GM21825 (cell line): ENCODE data around the gene PARK7.
"Not testable (repeated sequence)": the region's sequence is repeated elsewhere in the genome, so short reads cannot be mapped to it uniquely, and the experiment has no call there.

ENCODE experiments used
- ATAC-seq: cut with Tn5 transposase; IDR thresholded peaks from one replicate; pipeline ENCODE4 v1.9.1; 2021; ENCODE audit warnings: mild to moderate bottlenecking, moderate library complexity; ENCODE audit not compliant: unreplicated experiment

The PARK7 gene

DNA sequence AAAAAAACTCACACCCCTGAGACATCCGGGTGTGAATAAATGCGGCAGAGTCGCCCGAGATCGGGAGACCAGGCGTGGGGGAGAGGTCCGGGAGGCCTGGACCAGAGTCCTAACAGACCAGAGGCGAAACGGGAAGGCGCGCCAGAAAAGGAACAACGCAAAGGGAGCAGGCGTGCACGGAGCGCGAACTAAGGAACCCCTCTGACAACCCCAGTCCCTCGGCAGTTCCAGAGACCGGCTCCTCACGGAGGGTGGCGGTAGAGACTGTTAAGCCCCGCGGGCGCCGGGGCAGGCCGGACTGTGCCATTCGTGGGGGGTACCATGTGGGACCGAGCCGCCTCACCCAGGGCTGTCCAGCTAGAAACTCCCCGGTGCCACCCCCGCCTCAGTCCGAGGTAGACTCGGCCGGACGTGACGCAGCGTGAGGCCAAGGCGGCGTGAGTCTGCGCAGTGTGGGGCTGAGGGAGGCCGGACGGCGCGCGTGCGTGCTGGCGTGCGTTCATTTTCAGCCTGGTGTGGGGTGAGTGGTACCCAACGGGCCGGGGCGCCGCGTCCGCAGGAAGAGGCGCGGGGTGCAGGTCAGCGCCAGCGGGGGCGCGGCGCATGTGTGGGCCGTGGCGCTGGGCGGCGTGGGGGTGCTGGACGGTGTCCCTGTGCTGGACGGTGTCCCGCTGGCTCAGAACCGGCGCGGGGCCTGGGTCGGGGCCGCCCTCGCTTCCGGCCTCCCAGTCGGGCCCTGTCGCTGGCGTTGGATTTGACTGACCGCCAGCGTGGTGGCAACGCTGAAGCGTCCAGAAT is at the start of gene PARK7:
Gene PARK7 (plus strand): TSS at position 496 of the 798 bp plus-strand sequence. CDS start 1,075 bp downstream, outside the sequence.
- peak; percentile 96 for ATAC-seq

DNA sequence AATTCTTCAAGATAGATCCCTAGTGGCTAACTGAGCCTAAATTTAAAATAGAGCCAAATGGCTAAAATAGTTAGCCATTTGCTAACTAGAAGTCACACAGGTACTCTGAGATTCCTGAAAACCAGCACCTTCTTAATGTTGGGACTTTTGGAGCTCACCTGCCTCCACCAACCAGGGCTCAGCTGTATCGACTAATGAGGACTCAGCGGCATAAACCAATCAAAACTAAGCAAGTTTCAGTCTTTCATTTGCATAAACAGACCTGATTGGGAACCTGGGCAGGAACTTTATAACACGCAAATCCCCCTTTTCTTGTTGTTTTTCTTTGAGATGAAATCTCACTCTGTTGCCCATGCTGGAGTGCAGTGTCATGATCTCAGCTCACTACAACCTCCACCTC is 49.4 kb upstream of the PARK7 start:
- no peak for ATAC-seq

DNA sequence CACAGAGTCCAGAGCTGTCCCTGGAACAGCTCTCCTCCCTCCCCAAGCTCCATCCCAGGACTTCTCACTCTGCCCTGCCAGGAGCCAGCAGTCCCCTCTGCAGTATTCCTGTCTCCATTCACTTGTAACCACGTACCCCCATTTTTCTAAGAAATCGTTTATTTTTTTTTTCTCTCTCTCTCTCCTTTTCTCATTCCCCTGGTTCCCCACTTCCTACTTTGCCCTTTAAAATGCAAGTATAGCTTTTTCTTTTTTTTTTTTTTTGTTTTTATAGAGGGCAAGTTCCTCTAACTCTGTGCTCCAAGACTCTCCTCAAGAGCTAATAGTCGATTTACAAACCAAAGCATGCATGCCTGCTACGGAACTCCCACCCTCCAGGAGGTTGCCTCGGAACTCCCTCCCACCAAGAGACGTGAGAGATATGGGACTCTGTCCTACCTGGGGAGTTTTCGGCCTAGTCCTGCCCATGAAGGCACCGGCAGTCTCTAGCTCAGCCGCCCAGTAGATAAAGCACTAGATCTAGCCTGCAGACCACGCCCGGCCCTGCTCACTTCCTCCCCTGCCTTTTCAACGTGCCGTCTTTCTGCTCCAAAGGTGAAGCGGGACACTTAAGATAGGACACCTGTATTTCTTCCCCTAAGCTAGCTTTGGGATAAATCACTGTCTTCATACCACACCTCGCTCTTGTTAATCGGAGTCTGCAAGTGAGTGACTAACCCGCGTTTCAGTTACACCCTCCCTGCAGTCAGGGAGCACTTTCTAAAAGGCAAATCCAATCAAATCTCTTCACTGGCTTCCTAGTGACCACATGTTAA is 48.6 kb upstream of the PARK7 start:
- no peak for ATAC-seq

DNA sequence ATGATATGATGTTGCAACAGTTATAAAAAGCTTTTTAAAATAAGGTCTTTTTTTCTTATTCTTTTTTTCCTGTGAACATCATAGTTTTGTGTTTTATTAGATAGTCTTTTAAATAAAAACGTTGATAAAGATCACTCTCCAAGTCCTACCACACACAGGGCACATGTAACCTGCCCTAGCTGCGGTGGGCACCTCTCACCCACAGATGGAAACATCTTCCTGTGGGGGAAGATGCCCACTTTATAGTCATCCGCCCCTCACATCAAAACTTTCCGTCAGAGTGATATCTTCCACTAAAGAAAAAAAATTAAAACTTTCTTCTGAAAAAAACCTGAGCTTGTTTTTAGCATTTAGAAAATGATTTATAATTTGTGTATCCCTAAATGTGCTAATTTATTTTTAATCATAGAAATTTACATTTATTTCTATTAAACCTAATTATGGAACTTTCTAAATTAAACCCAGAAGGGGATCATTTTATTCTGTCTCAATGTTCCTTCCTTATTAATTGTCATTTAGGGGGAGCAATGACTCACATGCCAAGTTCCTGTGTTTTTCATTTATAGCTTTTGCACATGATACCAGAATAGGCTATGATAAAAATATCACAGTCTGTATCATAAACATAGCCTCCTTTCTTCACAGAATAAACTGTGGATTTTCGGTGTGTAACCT is 45.5 kb upstream of the PARK7 start:
- no peak for ATAC-seq

DNA sequence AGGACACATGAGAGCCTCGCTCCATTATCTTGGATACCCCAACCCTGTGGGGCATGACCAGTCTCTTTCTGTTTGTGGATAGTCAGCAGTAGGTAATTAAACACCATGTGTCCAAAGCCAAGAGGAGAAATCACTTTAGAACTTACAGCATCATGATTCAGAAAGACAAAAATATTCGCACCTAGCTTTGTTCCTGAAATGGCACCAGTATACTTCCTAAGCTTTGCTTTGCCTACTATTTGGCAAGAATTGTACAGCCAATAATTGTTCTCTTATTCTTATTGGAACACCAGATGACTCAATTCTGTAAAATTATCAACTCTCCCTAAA is 45.0 kb upstream of the PARK7 start:
- ATAC-seq = no peak

DNA sequence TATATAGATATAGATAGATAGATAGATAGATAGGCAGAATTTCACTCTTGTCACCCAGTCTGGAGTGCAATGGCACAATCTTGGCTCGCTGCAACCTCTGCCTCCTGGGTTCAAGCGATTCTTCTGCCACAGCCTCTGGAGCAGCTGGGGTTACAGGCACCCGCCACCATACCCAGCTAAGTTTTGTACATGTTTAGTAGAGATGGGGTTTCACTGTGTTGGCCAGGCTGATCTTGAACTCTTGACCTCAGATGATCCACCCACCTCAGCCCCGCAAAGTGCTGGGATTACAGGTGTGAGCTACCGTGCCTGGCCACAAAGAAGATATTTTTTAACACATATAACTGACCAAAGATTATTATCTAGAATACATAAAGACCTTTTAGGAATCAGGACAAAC is 43.5 kb upstream of the PARK7 start:
- not testable (repeated sequence) for ATAC-seq

DNA sequence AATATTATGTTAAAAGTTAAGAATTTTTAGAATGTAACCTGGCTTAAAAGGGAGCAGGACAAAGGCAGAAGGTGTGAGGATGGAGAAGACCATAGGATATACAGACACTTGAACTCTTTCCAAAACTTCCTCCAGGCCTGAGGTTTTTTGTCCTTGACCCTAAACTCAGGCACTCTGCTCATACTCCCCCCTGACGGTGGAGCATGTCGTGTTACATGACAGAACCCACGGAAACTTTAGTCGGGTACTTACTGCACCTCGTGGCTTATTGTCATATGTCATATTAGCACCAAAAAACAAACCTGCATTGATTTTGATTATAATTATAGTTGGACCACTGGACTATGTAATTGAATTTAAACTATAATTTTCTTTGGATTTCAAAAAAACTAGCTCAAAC is 41.6 kb upstream of the PARK7 start:
- no peak for ATAC-seq

DNA sequence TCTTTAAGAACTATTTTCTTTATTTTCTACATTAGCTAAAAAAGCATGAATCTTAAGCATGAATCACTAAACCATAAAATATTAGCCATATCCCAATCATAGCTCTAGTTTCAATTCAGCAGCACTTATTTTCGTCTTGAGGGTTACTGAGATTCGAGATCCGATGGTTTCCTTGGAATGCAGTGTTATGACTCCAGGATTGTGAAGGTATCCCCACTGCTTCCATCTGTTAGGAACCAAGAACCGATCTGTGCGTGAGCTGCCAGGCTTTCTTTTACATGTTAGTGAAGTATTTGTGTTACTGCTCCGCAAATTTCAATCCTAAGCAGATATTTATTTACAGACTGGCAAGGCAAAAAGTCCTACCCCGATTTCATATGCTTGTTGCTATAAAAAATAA is 39.7 kb upstream of the PARK7 start:
- ATAC-seq = no peak

DNA sequence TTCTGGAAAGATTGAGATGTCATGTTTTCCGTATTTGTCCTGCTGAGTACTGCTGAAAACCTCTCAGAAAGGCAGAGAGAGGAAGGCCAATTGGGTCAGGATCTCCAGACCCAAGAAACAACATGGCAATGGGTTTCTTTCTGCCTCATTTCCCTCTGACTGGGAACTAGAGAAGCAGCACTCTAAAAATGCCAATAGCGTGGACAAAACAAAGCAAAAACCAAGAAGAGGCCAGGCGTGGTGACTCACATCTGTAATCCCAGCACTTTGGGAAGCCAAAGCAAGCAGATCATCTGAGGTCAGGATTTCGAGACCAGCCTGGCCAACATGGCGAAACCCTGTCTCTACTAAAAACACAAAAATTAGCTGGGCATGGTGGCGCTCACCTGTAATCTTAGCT is 39.2 kb upstream of the PARK7 start:
- ATAC-seq = no peak

DNA sequence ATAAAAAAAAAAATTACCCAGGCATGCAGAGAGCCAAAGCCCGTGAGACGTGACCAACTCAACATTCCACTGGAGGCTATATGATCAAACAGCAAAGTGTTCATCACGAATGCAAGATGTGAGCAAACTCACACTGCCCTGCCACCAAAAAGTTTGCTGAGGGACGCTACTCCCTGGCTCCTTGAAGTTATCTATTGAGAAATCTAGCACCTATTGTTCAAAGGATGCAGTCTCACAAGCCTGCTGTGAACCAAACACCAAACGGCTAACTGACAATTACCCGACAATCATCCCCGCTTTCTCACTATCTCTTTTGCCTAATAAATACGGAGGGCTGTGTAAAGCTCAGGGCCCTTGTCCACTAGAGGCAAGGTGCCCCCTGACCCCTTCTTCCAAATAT is 34.5 kb upstream of the PARK7 start:
- ATAC-seq = not testable (repeated sequence)

DNA sequence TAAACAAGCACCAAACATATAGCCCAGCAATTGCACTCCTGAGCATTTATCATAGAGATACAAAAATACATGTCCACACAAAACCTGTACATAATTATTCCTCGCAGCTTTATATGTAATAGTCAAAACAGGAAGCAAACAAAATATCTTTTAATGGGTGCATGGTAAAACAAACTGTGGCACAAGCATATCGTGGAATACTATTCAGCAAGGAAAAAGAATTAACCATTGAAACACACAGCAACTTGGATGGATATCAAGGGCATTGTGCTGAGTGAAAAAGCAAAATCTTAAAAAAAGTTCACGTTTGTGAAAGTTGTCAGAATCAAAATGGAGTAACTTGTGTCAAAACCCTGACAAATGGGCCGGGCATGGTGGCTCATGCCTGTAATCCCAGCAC is 33.3 kb upstream of the PARK7 start:
- no peak for ATAC-seq

DNA sequence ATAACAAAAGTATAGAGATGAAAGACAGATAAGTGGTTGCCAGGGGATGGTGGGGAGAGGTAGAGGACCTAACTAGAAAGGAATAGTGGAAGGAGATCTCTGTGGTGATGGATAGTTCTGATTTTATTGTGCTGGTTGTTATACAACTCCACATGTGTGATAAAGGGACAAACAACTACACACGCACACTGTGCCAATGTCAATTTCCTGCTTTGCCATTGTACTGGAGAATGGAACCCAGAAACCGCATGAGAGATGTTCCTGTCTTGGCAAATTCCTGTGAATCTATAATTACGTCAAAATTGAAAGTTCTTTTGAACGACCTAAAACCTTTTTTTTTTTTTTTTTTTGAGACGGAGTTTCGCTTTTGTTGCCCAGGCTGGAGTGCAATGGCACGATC is 31.9 kb upstream of the PARK7 start:
- no peak for ATAC-seq

DNA sequence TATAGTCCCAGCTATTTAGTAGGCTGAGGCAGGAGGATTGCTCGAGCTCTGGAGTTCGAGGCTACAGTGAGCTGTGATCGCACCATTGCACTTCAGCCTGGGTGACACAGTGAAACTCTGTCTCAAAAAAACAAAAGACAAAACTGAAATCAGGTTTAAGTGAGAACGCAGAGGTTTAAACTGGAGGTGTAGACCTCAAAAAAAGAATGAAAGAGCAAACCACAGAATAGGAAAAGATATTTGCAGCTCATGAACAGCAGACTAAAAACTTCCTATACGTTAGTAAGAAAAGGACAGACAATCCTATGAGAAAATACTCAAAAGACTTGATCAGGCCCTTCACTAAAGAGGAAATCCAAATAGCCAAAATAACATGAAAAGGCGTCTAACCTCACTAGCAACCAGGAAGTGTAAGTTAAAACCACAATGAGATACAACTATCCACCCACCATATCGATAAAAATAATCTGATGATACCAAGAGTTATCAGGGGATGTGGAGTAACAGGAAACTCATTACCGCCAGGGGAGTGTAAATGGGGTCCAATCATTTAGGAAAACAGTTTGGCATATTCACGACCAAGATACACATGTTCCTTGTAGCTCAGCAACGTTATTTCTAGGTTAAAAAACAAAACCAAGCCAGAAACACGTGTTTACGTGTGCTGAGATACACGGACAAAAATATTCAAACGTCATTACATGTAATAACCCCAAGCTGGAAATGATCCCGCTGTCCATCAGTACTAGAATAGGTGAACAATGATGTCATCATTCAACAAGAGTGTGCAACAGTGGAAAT is 30.7 kb upstream of the PARK7 start:
- ATAC-seq = no peak

DNA sequence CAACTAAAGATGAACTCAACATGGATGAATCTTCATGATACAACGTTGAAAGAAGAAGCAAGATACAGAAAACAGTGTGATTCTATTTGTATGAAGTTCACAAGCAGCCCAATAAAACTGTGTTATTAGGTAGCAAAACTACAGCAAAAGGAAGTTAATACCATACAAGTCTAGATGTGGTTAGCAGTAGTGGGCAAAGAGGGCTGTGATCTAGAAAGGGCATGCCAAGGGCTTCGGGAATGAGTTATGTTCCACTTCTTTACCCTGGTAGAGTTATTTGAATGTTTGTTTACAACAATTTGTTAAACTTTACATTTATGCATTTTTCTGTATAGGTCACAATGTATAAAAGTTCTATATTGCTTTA is 30.1 kb upstream of the PARK7 start:
- no peak for ATAC-seq

DNA sequence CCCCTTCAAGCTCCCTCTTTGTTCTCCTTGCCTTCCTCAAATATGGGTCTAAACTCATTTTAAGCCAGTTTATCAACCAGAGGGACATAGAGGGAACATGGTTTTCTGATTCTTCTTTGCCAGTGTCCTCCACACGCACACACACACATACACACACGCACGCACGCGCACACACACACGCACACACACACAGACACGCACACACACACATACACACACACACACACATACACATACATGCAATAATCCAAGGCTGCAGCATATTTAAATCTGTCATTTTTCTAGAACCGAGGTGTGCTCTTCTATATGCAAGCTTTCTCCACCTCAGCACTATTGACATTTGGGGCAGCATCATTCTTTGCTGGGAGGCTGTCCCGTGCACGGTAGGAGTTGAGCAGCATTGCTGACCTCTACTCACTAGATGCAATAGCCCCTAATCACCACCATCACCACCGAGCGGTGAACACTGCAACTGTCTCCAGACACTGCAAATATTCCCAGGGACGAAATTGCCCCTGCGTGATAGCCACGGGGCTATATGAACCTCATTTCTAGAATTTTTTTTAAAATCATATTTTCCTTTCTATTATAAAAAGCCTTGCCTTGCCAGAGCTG is 28.9 kb upstream of the PARK7 start:
- ATAC-seq = no peak

DNA sequence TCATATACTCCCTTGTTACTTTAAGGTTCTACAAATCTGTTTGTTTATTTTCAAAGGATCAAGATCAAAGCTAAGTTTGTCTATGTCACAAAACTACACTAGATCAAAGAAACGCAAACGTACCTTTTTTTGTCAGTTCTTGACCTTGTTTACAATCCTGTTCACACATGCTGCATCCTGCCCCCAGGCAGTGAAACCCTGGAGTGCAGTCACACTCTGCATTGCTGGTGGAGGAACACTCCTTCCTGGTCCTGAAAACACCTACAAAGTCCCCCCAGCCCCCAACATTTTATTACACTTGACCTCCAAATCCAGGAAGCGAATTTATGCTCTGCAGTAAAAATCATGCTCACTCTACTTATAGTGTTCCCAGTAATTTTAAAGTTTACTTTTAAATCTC is 23.4 kb upstream of the PARK7 start:
- no peak for ATAC-seq

DNA sequence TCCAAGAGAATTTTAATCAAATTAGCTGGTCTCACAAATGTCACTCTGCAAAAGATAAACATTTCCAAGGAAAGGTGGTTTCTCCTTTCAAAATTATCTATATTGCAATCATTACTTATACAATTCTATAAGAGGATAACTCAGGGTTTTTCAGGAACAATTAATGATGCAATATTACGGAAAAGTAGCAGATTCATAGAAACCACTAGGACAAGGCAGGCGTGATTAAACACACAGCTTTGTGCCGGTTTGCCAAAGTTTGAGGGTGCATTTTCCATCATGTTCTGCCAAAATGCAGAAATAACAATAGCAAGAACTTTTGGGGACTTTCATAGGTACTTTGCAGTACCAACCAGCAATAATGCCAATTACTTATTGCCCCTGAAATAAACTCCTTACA is 21.5 kb upstream of the PARK7 start:
- ATAC-seq = no peak

DNA sequence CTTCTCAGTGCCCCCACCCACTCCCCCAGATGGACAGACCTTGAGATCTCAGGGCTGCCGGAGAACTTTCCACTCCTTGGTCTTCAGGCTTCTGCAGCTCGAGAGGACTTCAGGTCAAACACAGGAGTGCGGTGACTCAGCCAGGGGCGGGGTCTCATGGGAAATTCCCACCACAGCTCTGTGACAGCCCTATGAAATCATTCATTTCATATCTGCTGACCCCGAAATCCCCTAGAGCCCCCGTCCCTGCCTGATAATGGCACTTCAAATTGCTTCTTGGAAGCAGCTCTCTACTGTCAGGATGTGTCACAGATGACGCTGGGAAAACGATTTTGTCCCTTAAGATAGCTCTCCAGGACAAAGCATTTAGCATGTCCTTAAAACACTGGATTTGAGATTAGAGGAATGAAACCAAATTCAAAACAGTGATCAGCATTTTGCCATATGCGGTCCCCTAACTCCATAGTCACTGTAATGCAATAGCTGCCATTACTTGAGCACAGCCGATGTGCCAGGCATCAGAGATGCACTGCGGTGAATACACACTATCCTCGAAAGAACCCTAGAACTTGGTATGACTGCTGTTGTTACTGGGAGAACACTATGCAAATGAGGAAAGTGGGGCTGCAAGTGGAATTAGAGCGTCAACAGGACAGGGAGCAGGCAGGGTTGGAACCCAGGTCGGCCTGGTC is 20.6 kb upstream of the PARK7 start, which contains the start of gene TNFRSF9:
Gene TNFRSF9 (minus strand): TSS at position 95 of the 692 bp plus-strand sequence. CDS start 845 bp downstream, outside the sequence.
- ATAC-seq = peak; percentile 63

DNA sequence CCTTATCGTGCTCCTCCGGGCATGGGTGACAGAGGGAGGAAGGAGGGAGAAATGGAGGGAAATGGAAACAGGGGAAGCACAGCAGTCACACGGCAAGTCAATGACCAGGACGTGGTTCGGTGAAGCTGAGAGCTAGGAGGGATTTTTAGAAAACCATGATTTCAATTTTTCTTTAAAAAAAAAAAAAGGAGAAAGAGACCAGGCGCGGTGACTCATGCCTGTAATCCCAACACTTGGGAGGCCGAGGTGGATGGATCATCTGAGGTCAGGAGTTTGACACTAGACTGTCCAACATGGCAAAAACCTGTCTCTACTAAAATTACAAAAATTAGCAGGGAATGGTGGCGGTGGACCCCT is 20.1 kb upstream of the PARK7 start:
- no peak for ATAC-seq
